SK-N-SH (cell line): ENCODE results near the gene EXOC2. TPM values are rescaled to one million over a fixed set of nuclear protein-coding genes. Genes with fewer than 3 reads are reported as not detected.

Experiments used
- CTCF ChIA-PET: fragments of 300-600, 350-600 bp; formaldehyde crosslinking; extraction: SDS; loops from one replicate; lab custom pipeline; 2021; lab: Yijun Ruan, JAX
- POLR2A ChIA-PET: fragments of 350-600 bp; sonication (Branson Sonifier 250); formaldehyde crosslinking; extraction: SDS; loops from one replicate; lab custom pipeline; 2020; ENCODE audit warnings: antibody characterized with exemption, inconsistent platforms; lab: Yijun Ruan, JAX
- DNase-seq: peaks from one replicate; pipeline ENCODE4 v3.0.0; 2012
- H2AFZ ChIP-seq: fragments of 200-600 bp; sonication (generic); 2 replicates; pipeline ENCODE4 v1.8.1; 2016; ENCODE audit warnings: antibody characterized with exemption, mild to moderate bottlenecking, low read depth
- H3F3A ChIP-seq: fragments of 200-600 bp; sonication (generic); replicated peaks from 2 replicates; pipeline ENCODE3; 2016; ENCODE audit warnings: antibody characterized with exemption, mild to moderate bottlenecking; ENCODE audit not compliant: insufficient read depth
- H3K27ac ChIP-seq, 2 experiments: fragments of 200-500 bp in 1 of 2; fragments of 200-600 bp in 1 of 2; sonication (Bioruptor generic) in 1 of 2; sonication (generic), shearing (Covaris generic) in 1 of 2; 2 replicates each; pipeline versions ENCODE4 v1.5.1 to v1.6.1; 2014 to 2016; ENCODE audit warnings: low read depth in 2 of 2, inconsistent platforms in 1 of 2, low read length in 1 of 2, mild to moderate bottlenecking in 1 of 2, mixed read lengths in 1 of 2
- H3K27me3 ChIP-seq: fragments of 200-600 bp; sonication (generic), shearing (Covaris generic); 2 replicates; pipeline ENCODE4 v1.6.1; 2016; ENCODE audit warnings: mixed run types; ENCODE audit not compliant: insufficient read depth
- H3K36me3 ChIP-seq, 2 experiments: fragments of 200-500 bp in 1 of 2; fragments of 200-600 bp in 1 of 2; sonication (Bioruptor generic) in 1 of 2; sonication (generic) in 1 of 2; replicated peaks in 1 of 2; 2 replicates each; pipeline versions ENCODE3 to v1.5.1; 2014 to 2016; ENCODE audit warnings: low read length in 1 of 2, mild to moderate bottlenecking in 1 of 2; ENCODE audit not compliant: insufficient read depth in 2 of 2, control insufficient read depth in 1 of 2
- H3K4me1 ChIP-seq, 2 experiments: fragments of 200-500 bp in 1 of 2; fragments of 200-600 bp in 1 of 2; sonication (Bioruptor generic) in 1 of 2; sonication (generic), shearing (Covaris generic) in 1 of 2; 2 replicates each; pipeline versions ENCODE4 v1.5.1 to v1.6.1; 2014 to 2016; ENCODE audit warnings: low read depth in 1 of 2, low read length in 1 of 2, mixed run types in 1 of 2; ENCODE audit not compliant: insufficient read depth in 2 of 2, control insufficient read depth in 1 of 2
- H3K4me2 ChIP-seq: fragments of 200-600 bp; sonication (generic), shearing (Covaris generic); 2 replicates; pipeline ENCODE4 v1.6.1; 2017; ENCODE audit warnings: mixed run types
- H3K4me3 ChIP-seq, 2 experiments: fragments of 200-500 bp in 1 of 2; fragments of 200-600 bp in 1 of 2; sonication (Bioruptor generic) in 1 of 2; sonication (generic), shearing (Covaris generic) in 1 of 2; 2 replicates each; pipeline versions ENCODE4 v1.5.1 to v1.8.1; 2014 to 2016; ENCODE audit warnings: low read depth in 2 of 2, inconsistent platforms in 1 of 2, low read length in 1 of 2, mild to moderate bottlenecking in 1 of 2, mixed read lengths in 1 of 2, moderate library complexity in 1 of 2
- H3K79me2 ChIP-seq: fragments of 200-600 bp; sonication (generic); 2 replicates; pipeline ENCODE4 v1.8.1; 2017; ENCODE audit warnings: mild to moderate bottlenecking; ENCODE audit not compliant: insufficient read depth
- H3K9ac ChIP-seq: fragments of 200-600 bp; sonication (generic); 2 replicates; pipeline ENCODE4 v1.6.1; 2017; ENCODE audit warnings: mixed run types
- H3K9me2 ChIP-seq: fragments of 200-600 bp; sonication (generic); 2 replicates; pipeline ENCODE4 v1.6.1; 2017; ENCODE audit warnings: mixed run types
- H3K9me3 ChIP-seq: fragments of 200-600 bp; sonication (generic); 2 replicates; pipeline ENCODE4 v1.6.1; 2017; ENCODE audit warnings: mixed run types, mild to moderate bottlenecking, moderate library complexity
- H4K20me1 ChIP-seq: fragments of 200-600 bp; sonication (generic); 2 replicates; pipeline ENCODE4 v1.6.1; 2017; ENCODE audit warnings: mild to moderate bottlenecking, mixed run types; ENCODE audit not compliant: insufficient read depth
- FOXM1 ChIP-seq: IDR thresholded peaks from 2 replicates; pipeline ENCODE4 v1.4.0; 2012; ENCODE audit warnings: low read depth, mild to moderate bottlenecking
- GATA2 ChIP-seq: sonication (generic); formaldehyde crosslinking; IDR thresholded peaks from 2 replicates; pipeline ENCODE4 v1.5.0; 2020; ENCODE audit warnings: mild to moderate bottlenecking, missing genetic modification reagents
- JUND ChIP-seq: IDR thresholded peaks from 2 replicates; pipeline ENCODE4 v1.4.0; 2012
- NFIC ChIP-seq: IDR thresholded peaks from 2 replicates; pipeline ENCODE4 v1.4.0; 2012; ENCODE audit warnings: borderline replicate concordance
- NRF1 ChIP-seq: IDR thresholded peaks from 2 replicates; pipeline ENCODE4 v1.6.1; 2012; ENCODE audit warnings: low read depth, mild to moderate bottlenecking, low read length
- PBX3 ChIP-seq: IDR thresholded peaks from 2 replicates; pipeline ENCODE4; 2012
- RAD21 ChIP-seq: IDR thresholded peaks from 2 replicates; pipeline ENCODE4 v1.6.1; 2012; ENCODE audit warnings: mild to moderate bottlenecking, low read length
- RCOR1 ChIP-seq: fragments of 150-350 bp; IDR thresholded peaks from 2 replicates; pipeline ENCODE4 v1.6.1; 2017; ENCODE audit warnings: antibody characterized with exemption, low read length
- RFX5 ChIP-seq: IDR thresholded peaks from 2 replicates; pipeline ENCODE4 v1.6.1; 2012; ENCODE audit warnings: mild to moderate bottlenecking, improper control_type of control experiment, low read length
- RXRA ChIP-seq: IDR thresholded peaks from 2 replicates; pipeline ENCODE4 v1.4.0; 2012; ENCODE audit warnings: low read depth, mild to moderate bottlenecking, borderline replicate concordance
- USF2 ChIP-seq: fragments of 150-350 bp; IDR thresholded peaks from 2 replicates; pipeline ENCODE4 v1.6.1; 2017; ENCODE audit warnings: antibody characterized with exemption, low read length, low read depth, borderline replicate concordance
- YY1 ChIP-seq: IDR thresholded peaks from 2 replicates; pipeline ENCODE4 v1.4.0; 2012; ENCODE audit warnings: low read depth, mild to moderate bottlenecking
- WGBS: methylation state at CpG from one replicate; pipeline ENCODE4 v1.1.6; 2017; ENCODE audit warnings: low lambda C conversion rate; 5-methylcytosine and 5-hydroxymethylcytosine counted together
- polyA plus RNA-seq, 3 experiments: library from polyadenylated mRNA; depleted of rRNA; stranded (reverse); fragments of >200 nt; gene quantifications; 2 replicates each; pipeline ENCODE4 v1.2.3, GENCODE V29; 2012
- TF ChIP-seq, protein P1 (sequence below): IDR thresholded peaks from 2 replicates; pipeline ENCODE4 v1.6.1; 2012; ENCODE audit warnings: mild to moderate bottlenecking, low read depth, low read length, moderate library complexity

Gene EXOC2
- polyA plus RNA-seq, 1 of the 3 experiments (the other 2 are of a cell fraction), result 10.6 TPM

GRCh38 chr6:707576-708236 lies 14.8 kb upstream of the EXOC2 start:
- TF ChIP-seq GATA2 (no peak), RFX5 (no peak), PBX3 (no peak), YY1 (no peak), FOXM1 (no peak), JUND (no peak), NRF1 (no peak), RAD21 (no peak), USF2 (no peak), RCOR1 (no peak), RXRA (no peak), NFIC (no peak)
- TF ChIP-seq, protein P1, sequence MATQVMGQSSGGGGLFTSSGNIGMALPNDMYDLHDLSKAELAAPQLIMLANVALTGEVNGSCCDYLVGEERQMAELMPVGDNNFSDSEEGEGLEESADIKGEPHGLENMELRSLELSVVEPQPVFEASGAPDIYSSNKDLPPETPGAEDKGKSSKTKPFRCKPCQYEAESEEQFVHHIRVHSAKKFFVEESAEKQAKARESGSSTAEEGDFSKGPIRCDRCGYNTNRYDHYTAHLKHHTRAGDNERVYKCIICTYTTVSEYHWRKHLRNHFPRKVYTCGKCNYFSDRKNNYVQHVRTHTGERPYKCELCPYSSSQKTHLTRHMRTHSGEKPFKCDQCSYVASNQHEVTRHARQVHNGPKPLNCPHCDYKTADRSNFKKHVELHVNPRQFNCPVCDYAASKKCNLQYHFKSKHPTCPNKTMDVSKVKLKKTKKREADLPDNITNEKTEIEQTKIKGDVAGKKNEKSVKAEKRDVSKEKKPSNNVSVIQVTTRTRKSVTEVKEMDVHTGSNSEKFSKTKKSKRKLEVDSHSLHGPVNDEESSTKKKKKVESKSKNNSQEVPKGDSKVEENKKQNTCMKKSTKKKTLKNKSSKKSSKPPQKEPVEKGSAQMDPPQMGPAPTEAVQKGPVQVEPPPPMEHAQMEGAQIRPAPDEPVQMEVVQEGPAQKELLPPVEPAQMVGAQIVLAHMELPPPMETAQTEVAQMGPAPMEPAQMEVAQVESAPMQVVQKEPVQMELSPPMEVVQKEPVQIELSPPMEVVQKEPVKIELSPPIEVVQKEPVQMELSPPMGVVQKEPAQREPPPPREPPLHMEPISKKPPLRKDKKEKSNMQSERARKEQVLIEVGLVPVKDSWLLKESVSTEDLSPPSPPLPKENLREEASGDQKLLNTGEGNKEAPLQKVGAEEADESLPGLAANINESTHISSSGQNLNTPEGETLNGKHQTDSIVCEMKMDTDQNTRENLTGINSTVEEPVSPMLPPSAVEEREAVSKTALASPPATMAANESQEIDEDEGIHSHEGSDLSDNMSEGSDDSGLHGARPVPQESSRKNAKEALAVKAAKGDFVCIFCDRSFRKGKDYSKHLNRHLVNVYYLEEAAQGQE, result no peak
- CTCF ChIA-PET, result interaction anchor here (0.6 to 1.2 kb wide), 3 partner anchors 15 to 729 kb away, joined by 3 read pairs; no protein-coding TSS in a partner anchor
- H2AFZ ChIP-seq, result no peak overlapping the region
- H3K9me2 ChIP-seq, result no peaks in the 10 kb centered on the region
- no peak for DNase-seq
- no peak overlapping the region for H3K4me2 ChIP-seq
- no peaks in the 10 kb centered on the region for H3F3A ChIP-seq
- no peaks in the 10 kb centered on the region for H3K79me2 ChIP-seq
- no peaks in the 10 kb centered on the region for H4K20me1 ChIP-seq
- no peaks in the 10 kb centered on the region for H3K9me3 ChIP-seq
- peaks cover 0 to 6% of the 10 kb centered on the region in 2 experiments; a peak in 1 of 4 replicates for H3K4me1 ChIP-seq
- no peak overlapping the region for H3K27ac ChIP-seq
- 74% methylated on average over 10 of the region's 10 CpGs for WGBS
- no peak overlapping the region for H3K4me3 ChIP-seq
- peaks cover 7% of the 10 kb centered on the region; the same call in 1 of the 2 replicates for H3K27me3 ChIP-seq
- POLR2A ChIA-PET, result no interaction called here
- no peak overlapping the region for H3K9ac ChIP-seq
- no peaks in the 10 kb centered on the region for H3K36me3 ChIP-seq
